ENCODE results near the gene PGP.

The PGP gene

DNA sequence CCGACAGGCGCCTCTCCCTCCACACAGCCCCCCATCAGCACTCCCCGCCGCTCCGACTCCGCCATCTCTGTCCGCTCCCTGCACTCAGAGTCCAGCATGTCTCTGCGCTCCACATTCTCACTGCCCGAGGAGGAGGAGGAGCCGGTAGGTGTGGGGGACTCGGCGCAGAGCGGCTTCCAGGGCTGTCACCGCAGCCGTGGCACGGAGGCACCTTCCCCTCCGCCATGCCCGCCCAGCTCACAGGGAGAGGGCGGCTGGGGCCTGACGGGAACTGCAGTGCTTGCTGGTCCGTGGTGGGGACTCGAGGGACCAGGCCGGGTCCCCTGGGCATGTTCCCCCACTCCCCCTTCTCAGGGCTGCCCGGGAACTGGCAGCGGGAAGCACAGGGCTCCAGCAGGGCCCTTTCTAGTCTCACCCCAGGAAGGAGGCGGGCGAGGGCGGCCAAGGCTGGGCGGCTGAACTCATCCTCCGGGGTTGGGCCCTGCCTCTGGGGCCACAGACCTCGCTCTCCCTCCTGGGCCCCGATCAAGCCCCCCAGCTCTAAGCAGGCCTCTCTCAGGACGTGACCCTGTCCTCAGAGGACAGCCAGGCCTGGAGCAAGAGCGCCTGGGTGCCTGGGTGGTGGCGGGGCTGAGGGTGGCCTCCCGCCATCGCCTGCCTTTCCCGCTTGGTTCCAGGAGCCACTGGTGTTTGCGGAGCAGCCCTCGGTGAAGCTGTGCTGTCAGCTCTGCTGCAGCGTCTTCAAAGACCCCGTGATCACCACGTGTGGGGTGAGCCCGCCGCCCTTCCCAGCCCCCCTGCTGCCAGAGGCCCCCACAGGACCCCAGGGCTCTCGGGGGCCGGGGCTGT is 43.8 kb downstream of the PGP start:
- no peak for DNase-seq (ENCODE audit: extremely low read depth, insufficient read length)
- H3K36me3 ChIP-seq (ENCODE audit: control insufficient read depth, insufficient read depth, low read length): peaks cover 33% of the 10 kb centered on the region
- TF ChIP-seq, protein P1, sequence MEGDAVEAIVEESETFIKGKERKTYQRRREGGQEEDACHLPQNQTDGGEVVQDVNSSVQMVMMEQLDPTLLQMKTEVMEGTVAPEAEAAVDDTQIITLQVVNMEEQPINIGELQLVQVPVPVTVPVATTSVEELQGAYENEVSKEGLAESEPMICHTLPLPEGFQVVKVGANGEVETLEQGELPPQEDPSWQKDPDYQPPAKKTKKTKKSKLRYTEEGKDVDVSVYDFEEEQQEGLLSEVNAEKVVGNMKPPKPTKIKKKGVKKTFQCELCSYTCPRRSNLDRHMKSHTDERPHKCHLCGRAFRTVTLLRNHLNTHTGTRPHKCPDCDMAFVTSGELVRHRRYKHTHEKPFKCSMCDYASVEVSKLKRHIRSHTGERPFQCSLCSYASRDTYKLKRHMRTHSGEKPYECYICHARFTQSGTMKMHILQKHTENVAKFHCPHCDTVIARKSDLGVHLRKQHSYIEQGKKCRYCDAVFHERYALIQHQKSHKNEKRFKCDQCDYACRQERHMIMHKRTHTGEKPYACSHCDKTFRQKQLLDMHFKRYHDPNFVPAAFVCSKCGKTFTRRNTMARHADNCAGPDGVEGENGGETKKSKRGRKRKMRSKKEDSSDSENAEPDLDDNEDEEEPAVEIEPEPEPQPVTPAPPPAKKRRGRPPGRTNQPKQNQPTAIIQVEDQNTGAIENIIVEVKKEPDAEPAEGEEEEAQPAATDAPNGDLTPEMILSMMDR (IDR thresholded peaks at IDR 0.05; ENCODE audit: insufficient read depth, low read length, poor library complexity, severe bottlenecking): no peak
- no peaks in the 10 kb centered on the region for H3K27me3 ChIP-seq (replicated peaks; ENCODE audit: control insufficient read depth, insufficient read depth, low read length)
- no peak overlapping the region for H3K4me3 ChIP-seq (replicated peaks; ENCODE audit: low read depth, low read length)

DNA sequence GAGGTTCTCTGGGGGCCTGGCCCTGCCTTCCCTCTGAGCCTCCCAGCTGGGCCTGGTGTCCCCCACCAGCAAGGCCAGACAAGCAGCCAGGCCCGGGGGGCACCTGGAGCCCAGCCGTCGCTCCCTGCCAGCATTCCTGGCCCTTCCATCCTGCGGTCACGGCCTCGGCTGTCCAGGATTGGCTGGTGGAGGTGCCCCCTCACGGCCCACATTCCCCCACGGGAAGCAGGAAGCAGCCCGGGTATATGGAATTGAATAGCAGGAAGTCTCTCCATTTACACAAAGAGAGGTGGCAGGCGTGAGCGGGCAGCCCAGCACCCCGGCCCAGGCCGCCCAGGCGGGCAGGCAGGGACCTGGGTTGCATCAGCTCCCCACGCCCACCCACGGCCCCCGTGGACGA is 44.6 kb downstream of the PGP start:
- H3K4me3 ChIP-seq (replicated peaks; ENCODE audit: low read depth, low read length): no peak overlapping the region
- no peaks in the 10 kb centered on the region for H3K27me3 ChIP-seq (replicated peaks; ENCODE audit: control insufficient read depth, insufficient read depth, low read length)
- DNase-seq (ENCODE audit: extremely low read depth, insufficient read length): no peak
- TF ChIP-seq, protein P1 (IDR thresholded peaks at IDR 0.05; ENCODE audit: insufficient read depth, low read length, poor library complexity, severe bottlenecking): no peak
- peaks cover 30% of the 10 kb centered on the region for H3K36me3 ChIP-seq (ENCODE audit: control insufficient read depth, insufficient read depth, low read length)

DNA sequence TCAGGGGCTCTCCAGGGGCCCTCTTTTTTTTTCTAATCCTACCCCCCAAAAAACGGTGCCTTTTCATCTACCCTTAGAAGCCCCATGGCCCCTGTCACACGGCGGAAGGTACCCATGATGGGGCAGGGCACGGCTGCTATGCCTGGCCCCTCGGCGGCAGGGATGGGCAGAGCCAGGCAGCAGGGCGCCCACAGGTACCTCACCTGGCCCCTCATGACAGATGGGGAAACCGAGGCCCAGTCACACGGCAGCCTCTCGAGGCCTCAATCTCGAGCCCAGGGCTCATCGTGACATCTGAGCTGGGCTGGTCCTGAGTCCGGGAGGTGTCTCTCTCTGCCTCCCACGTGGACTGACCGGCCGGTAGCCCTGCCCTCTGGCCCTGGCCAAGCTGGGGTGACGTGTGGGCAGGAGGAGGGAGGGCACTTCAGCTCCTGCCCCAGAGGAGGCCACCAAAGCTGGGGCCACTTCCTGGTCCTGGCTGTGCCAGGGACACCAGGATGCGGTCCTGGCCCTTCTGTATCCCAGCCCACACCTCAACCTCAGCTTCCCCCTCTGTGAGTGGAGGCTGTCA is 47.5 kb downstream of the PGP start:
- no peak for DNase-seq (ENCODE audit: extremely low read depth, insufficient read length)
- TF ChIP-seq, protein P1 (IDR thresholded peaks at IDR 0.05; ENCODE audit: insufficient read depth, low read length, poor library complexity, severe bottlenecking): no peak
- no peaks in the 10 kb centered on the region for H3K27me3 ChIP-seq (replicated peaks; ENCODE audit: control insufficient read depth, insufficient read depth, low read length)
- H3K36me3 ChIP-seq (ENCODE audit: control insufficient read depth, insufficient read depth, low read length): peaks cover 28% of the 10 kb centered on the region
- H3K4me3 ChIP-seq (replicated peaks; ENCODE audit: low read depth, low read length): no peak overlapping the region

DNA sequence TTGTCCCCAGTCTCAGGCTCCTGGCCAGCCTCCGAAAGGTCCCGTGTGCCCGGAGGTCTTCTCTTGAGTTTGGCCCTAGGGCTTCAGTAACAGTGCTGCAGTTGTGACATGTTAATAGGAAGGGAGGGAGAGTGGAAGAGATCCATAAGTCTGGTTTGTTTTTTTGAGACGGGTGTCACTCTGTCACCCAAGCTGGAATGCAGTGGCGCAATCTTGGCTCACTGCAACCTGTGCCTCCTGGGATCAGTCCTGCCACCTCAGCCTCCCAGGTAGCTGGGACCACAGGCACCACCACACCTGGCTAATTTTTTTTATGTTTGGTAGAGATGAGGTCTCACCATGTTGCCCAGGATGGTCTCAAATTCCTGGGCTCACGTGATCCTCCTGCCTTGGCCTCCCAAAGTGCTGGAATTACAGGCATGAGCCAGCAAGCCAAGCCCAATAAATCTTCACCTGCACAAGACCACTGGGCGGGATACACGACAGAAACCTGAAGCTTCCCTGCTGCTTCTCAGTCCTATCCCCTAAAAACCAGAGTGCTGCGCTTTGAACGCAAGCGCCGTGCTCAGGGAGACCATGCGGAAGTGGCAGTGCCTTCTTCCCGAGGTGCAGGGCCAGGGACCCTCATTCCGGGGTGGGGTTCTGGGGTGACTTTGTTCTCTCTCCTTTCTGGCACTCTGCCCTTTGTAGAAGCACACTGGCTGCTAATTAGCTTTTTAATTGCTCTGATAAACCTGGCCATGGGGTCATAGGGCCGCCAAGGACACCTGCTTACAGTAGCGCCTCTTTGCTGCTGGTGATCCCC is 48.2 kb downstream of the PGP start:
- Histone ChIP-seq H3K27me3 (replicated peaks; ENCODE audit: control insufficient read depth, insufficient read depth, low read length) (no peaks in the 10 kb centered on the region), H3K36me3 (ENCODE audit: control insufficient read depth, insufficient read depth, low read length) (peaks cover 27% of the 10 kb centered on the region), H3K4me3 (replicated peaks; ENCODE audit: low read depth, low read length) (no peak overlapping the region)
- no peak for DNase-seq (ENCODE audit: extremely low read depth, insufficient read length)
- TF ChIP-seq, protein P1 (IDR thresholded peaks at IDR 0.05; ENCODE audit: insufficient read depth, low read length, poor library complexity, severe bottlenecking): no peak

DNA sequence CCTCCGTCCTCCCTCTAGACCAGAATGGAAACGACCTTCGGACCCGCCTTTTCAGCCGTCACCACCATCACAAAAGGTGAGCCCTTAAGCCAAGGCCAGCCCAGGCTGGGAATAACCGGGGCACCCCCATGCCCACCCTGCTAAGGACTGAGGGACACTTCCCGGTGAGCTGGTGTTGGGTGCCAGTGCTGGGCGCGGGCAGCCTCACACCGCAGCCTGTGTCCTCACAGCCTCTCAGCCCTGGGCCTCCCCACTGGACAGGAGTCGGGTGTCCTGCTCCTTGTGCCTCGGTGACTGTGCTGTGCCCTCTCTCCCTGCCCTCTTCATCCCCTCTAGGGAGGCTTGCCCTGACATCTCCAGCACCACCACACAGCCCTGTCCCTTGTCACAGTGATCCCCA is 48.8 kb downstream of the PGP start:
- H3K4me3 ChIP-seq (replicated peaks; ENCODE audit: low read depth, low read length): no peak overlapping the region
- TF ChIP-seq, protein P1 (IDR thresholded peaks at IDR 0.05; ENCODE audit: insufficient read depth, low read length, poor library complexity, severe bottlenecking): no peak
- no peaks in the 10 kb centered on the region for H3K27me3 ChIP-seq (replicated peaks; ENCODE audit: control insufficient read depth, insufficient read depth, low read length)
- peaks cover 27% of the 10 kb centered on the region for H3K36me3 ChIP-seq (ENCODE audit: control insufficient read depth, insufficient read depth, low read length)
- no peak for DNase-seq (ENCODE audit: extremely low read depth, insufficient read length)
